Ovary (tissue), 9 donors: ENCODE data around the gene PAFAH1B1. TPM values are rescaled to one million over a fixed set of nuclear protein-coding genes. Genes with fewer than 3 reads are reported as not detected.

ENCODE experiments used
- DNase-seq, 5 donors: peaks; one replicate each; pipeline ENCODE4 v3.0.0-alpha.2; 2019 to 2020
- H3K27ac ChIP-seq, 2 donors: fragments of 200-600 bp; one replicate each; pipeline versions ENCODE4 v1.5.1 to v1.8.0; 2019 to 2022
- H3K27me3 ChIP-seq: fragments of 200-600 bp; one replicate; pipeline ENCODE4 v1.8.0; 2022
- H3K36me3 ChIP-seq: fragments of 200-600 bp; sonication (generic); one replicate; pipeline ENCODE4 v1.5.1; 2019
- H3K4me1 ChIP-seq: one replicate; pipeline ENCODE4 v1.8.1; 2013; ENCODE audit warnings: mild to moderate bottlenecking, moderate library complexity; ENCODE audit not compliant: insufficient read depth
- H3K4me3 ChIP-seq: fragments of 200-600 bp; sonication (generic); one replicate; pipeline ENCODE4 v1.5.1; 2017
- H3K9me3 ChIP-seq, 2 donors: fragments of 200-600 bp in 1 of 2; sonication (generic) in 1 of 2; one replicate each; pipeline versions ENCODE4 v1.5.1 to v1.8.1; 2013 to 2019; ENCODE audit warnings: mild to moderate bottlenecking in 1 of 2, moderate library complexity in 1 of 2
- CTCF ChIP-seq, 3 donors: fragments of 450-650 bp in 2 of 3; fragments of 200-600 bp in 1 of 3; IDR thresholded peaks; one replicate each; pipeline versions ENCODE4 v1.5.1 to v1.8.0; 2016 to 2022; ENCODE audit warnings: antibody characterized with exemption in 3 of 3, mild to moderate bottlenecking in 1 of 3
- EP300 ChIP-seq: sonication (generic); formaldehyde crosslinking; IDR thresholded peaks from one replicate; pipeline ENCODE4 v1.6.1; 2017; ENCODE audit warnings: antibody characterized with exemption
- POLR2A ChIP-seq: fragments of 450-650 bp; IDR thresholded peaks from one replicate; pipeline ENCODE4 v1.6.1; 2017; ENCODE audit warnings: antibody characterized with exemption, mild to moderate bottlenecking, moderate library complexity
- WGBS, 3 donors: extraction: QIAGEN DNeasy Blood & Tissue Kit in 1 of 3; methylation state at CpG; one replicate each; pipeline versions ENCODE4 v1.1.5 to v1.1.7; 2013 to 2017; 5-methylcytosine and 5-hydroxymethylcytosine counted together
- intact Hi-C, 4 donors: fragments of 100-400 bp; cut with DNase I; formaldehyde crosslinking; loops; one replicate each; pipeline versions ENCODE4 v1.11.0 to v1.15.1; 2022 to 2023
- polyA plus RNA-seq, 2 donors: library from polyadenylated mRNA; stranded (reverse); fragments of 200-250 nt in 1 of 2; fragments of 350-450 nt in 1 of 2; fragmentation: Illumina TruSeq in 1 of 2; extraction: RNeasy Lipid Tissue Mini Kit (QIAGEN cat#74804) in 1 of 2; gene quantifications; one replicate each; pipeline ENCODE4 v1.2.3, GENCODE V29; 2013 to 2014
- total RNA-seq, 7 donors: library from RNA; depleted of rRNA in 2 of 7; stranded (reverse); fragments of >200 nt in 2 of 7; fragmentation: NEBNext Ultra II Directional in 3 of 7; extraction: Animal tissue kit (Norgen Biotek cat#: 25700) in 3 of 7; gene quantifications; one replicate each; pipeline versions ENCODE4 v1.1.0 to v1.2.4, GENCODE V29; 2016 to 2023
- donor health status: DM: no; HTN: no; CAD: no; lungs with moderate emphysema.
- donor health status: DM: no; HTN: no; CAD: no.
- donor health status: Bipolar disorder and iron deficiency.
- donor health status: DM: yes; HTN: yes; CAD: no.
- donor health status: DM: no; HTN: no; CAD: no.
- donor health status: DM: yes; HTN: yes; CAD: no.

The PAFAH1B1 gene
- total and polyA plus RNA-seq, 9 donors = 36.5 to 125 (median 99.0) TPM

- DNase-seq = no peak
- 82 to 89% (median 86%) methylated on average over 8 of the region's 8 CpGs for WGBS, 3 donors
- H3K9me3 ChIP-seq = no peaks in the 10 kb centered on the region
- H3K4me1 ChIP-seq = no peaks in the 10 kb centered on the region
- intact Hi-C loops = no loop called here
- no peak overlapping the region for H3K4me3 ChIP-seq
- TF ChIP-seq CTCF (IDR thresholded peaks at IDR 0.05) = no peak
- no peak for TF ChIP-seq EP300
- TF ChIP-seq POLR2A = no peak
- H3K27ac ChIP-seq = no peak overlapping the region
- H3K27me3 ChIP-seq = no peaks in the 10 kb centered on the region
- no peaks in the 10 kb centered on the region for H3K36me3 ChIP-seq
Measured at GRCh38 chr17:2549392-2550211, 43.9 kb upstream of the PAFAH1B1 start.

- no peak overlapping the region for H3K27ac ChIP-seq
- H3K27me3 ChIP-seq = no peaks in the 10 kb centered on the region
- DNase-seq = no peak
- no peaks in the 10 kb centered on the region for H3K36me3 ChIP-seq
- TF ChIP-seq CTCF (IDR thresholded peaks at IDR 0.05) (no peak), EP300 (no peak), POLR2A (no peak)
- no peaks in the 10 kb centered on the region for H3K4me1 ChIP-seq
- no peaks in the 10 kb centered on the region for H3K9me3 ChIP-seq
- intact Hi-C loops = no loop called here
- H3K4me3 ChIP-seq = no peak overlapping the region
- 27 to 29% (median 28%) methylated on average over 10 of the region's 10 CpGs for WGBS, 3 donors
Measured at GRCh38 chr17:2551493-2551892, 42.0 kb upstream of the PAFAH1B1 start.

GRCh38 chr17:2551928-2552327, 41.5 kb upstream of the PAFAH1B1 start:
- no peak overlapping the region for H3K4me3 ChIP-seq
- H3K9me3 ChIP-seq = no peaks in the 10 kb centered on the region
- no peak overlapping the region for H3K27ac ChIP-seq
- H3K4me1 ChIP-seq = no peaks in the 10 kb centered on the region
- no peaks in the 10 kb centered on the region for H3K36me3 ChIP-seq
- TF ChIP-seq EP300 (no peak), CTCF (IDR thresholded peaks at IDR 0.05) (no peak), POLR2A (no peak)
- 31% methylated on average over 9 of the region's 9 CpGs for WGBS, 3 donors
- DNase-seq = no peak
- intact Hi-C loops = no loop called here
- no peaks in the 10 kb centered on the region for H3K27me3 ChIP-seq

- no peaks in the 10 kb centered on the region for H3K36me3 ChIP-seq
- TF ChIP-seq POLR2A = no peak
- TF ChIP-seq EP300 = no peak
- H3K4me1 ChIP-seq = no peaks in the 10 kb centered on the region
- H3K9me3 ChIP-seq = no peaks in the 10 kb centered on the region
- intact Hi-C loops = no loop called here
- no peaks in the 10 kb centered on the region for H3K27me3 ChIP-seq
- no peak for DNase-seq
- no peak overlapping the region for H3K27ac ChIP-seq
- no peak overlapping the region for H3K4me3 ChIP-seq
- 85 to 91% (median 89%) methylated on average over 5 of the region's 5 CpGs for WGBS, 3 donors
Measured at GRCh38 chr17:2560658-2561057, 32.8 kb upstream of the PAFAH1B1 start.

GRCh38 chr17:2562162-2562858, 31.1 kb upstream of the PAFAH1B1 start:
- 82 to 85% (median 83%) methylated on average over 8 of the region's 8 CpGs for WGBS, 3 donors
- H3K9me3 ChIP-seq = no peaks in the 10 kb centered on the region
- intact Hi-C loops = no loop called here
- TF ChIP-seq CTCF (IDR thresholded peaks at IDR 0.05) = no peak
- no peak for TF ChIP-seq EP300
- no peak for TF ChIP-seq POLR2A
- H3K4me3 ChIP-seq = no peak overlapping the region
- no peaks in the 10 kb centered on the region for H3K27me3 ChIP-seq
- H3K27ac ChIP-seq = no peak overlapping the region
- no peaks in the 10 kb centered on the region for H3K4me1 ChIP-seq
- no peak for DNase-seq
- H3K36me3 ChIP-seq = no peaks in the 10 kb centered on the region
